Activated CD4-positive, alpha-beta memory T cell treated with anti-CD3 and anti-CD28 coated beads, Interleukin-2, amount 10 ng/mL, durations not matched to agents 7 days and 5 days (primary cell): Measurements from ENCODE around the gene IFITM2. TPM values are rescaled to one million over a fixed set of nuclear protein-coding genes. Genes with fewer than 3 reads are reported as not detected.
"Not testable (repeated sequence)": the region's sequence is repeated elsewhere in the genome, so short reads cannot be mapped to it uniquely, and the experiment has no call there.

Source experiments
- CTCF ChIA-PET: fragments of 350-600 bp; sonication (Branson Sonifier 250); formaldehyde crosslinking; loops from one replicate; lab custom pipeline; 2021; ENCODE audit warnings: antibody characterized with exemption, inconsistent platforms; lab: Charles Lee
- POLR2A ChIA-PET: fragments of 350-600 bp; sonication (Branson Sonifier 250); formaldehyde crosslinking; loops from one replicate; lab custom pipeline; 2021; ENCODE audit warnings: antibody characterized with exemption; lab: Charles Lee
- DNase-seq: peaks from one replicate; pipeline ENCODE4 v3.0.0-alpha.2; 2020
- H3K27ac Mint-ChIP-seq: one replicate; pipeline ENCODE4 v1.8.0; 2021; ENCODE audit warnings: mild to moderate bottlenecking, mixed read lengths
- H3K27me3 Mint-ChIP-seq: one replicate; pipeline ENCODE4 v1.8.0; 2021; ENCODE audit warnings: mixed read lengths
- H3K36me3 Mint-ChIP-seq: one replicate; pipeline ENCODE4 v1.8.0; 2021; ENCODE audit warnings: low read depth, mixed read lengths
- H3K4me1 Mint-ChIP-seq: one replicate; pipeline ENCODE4 v1.8.0; 2021; ENCODE audit warnings: mixed read lengths
- H3K4me3 Mint-ChIP-seq: one replicate; pipeline ENCODE4 v1.8.0; 2021; ENCODE audit warnings: mild to moderate bottlenecking, mixed read lengths
- H3K9me3 Mint-ChIP-seq: one replicate; pipeline ENCODE4 v1.8.0; 2021; ENCODE audit warnings: mixed read lengths
- total RNA-seq, 2 experiments: library from RNA; stranded (reverse); gene quantifications; one replicate each; pipeline ENCODE4 v1.2.3, GENCODE V29; 2021

The IFITM2 gene
- total RNA-seq, 2 experiments from 2014 or later: 1,637 to 1,643 TPM

DNA sequence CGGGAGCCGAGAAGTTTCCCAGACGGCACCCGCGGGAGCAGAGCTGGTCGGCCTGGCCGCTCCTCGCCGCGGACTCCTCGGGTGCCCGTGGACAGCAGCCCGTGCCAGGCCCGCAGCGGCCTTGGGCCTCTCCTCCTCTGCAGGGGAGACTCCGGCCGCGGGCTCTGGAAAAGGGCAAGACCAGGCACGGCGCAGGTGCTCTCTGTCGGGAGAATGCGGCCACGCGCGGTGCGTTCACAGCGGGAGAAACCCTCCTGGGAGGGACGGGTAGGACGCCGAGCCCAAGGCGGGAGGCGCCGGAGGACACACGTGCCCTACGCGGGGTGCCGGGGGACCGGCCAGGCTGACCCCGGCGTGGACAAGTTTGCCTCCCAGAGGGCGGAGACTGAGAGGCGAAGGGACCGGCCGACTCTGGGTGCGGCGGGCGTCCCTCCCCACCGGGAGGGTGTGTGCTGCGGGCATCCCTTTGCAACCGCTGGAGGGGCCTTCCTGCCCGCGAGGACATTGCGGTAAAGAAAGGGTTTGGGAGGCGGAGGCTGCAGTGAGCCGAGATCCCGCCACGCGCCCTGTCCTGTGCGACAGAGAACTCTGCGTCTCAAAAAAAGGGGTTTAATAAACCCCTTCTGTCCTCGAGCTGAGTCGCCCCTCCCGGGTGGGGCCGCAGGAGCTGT is 8.6 kb downstream of the IFITM2 start:
- Mint-ChIP-seq H3K4me1 (peaks cover 45% of the 10 kb centered on the region), H3K9me3 (no peaks in the 10 kb centered on the region), H3K4me3 (peak overlapping the region; percentile 88), H3K36me3 (peaks cover 57% of the 10 kb centered on the region), H3K27me3 (peaks cover 4% of the 10 kb centered on the region), H3K27ac (peak overlapping the region; percentile 92)
- ChIA-PET POLR2A (interaction anchor here (0.9 to 7.2 kb wide), 30 partner anchors 8 to 220 kb away, joined by 3 to 85 read pairs (median 6); partner anchors contain the start of genes BET1L, HRAS, IFITM2 and IFITM5), CTCF (interaction anchor here (1.1 to 3.2 kb wide), 12 partner anchors 9 to 133 kb away, joined by 3 to 30 read pairs (median 6); partner anchors contain the start of genes BET1L, IFITM2 and PTDSS2)
- peak; percentile 70 for DNase-seq

DNA sequence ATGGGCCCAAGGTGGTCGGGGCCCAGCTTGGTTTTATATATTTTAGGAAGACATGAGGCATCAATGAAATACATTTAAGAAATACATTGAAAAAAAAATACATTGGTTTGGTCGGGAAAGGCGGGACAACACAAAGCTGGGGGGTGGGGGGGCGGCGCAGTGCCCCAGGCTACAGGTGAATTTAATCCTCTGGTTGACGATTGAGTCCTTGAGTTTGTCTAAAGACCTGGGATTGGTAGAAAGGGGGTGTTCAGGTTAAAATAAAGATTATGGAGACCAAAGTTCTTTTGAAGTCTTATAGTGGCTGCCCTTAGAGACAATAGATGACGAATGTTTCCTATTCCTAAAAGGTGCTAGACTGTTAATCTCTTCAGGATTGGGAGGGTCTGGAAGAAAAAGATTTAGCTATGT is 9.3 kb downstream of the IFITM2 start:
- ChIA-PET POLR2A (interaction anchor here (0.6 to 7.2 kb wide), 27 partner anchors 8 to 219 kb away, joined by 3 to 85 read pairs (median 6); partner anchors contain the start of genes BET1L, HRAS, IFITM2 and IFITM5), CTCF (interaction anchor here (0.7 to 3.2 kb wide), 17 partner anchors 8 to 202 kb away, joined by 3 to 30 read pairs (median 5); partner anchors contain the start of genes BET1L, IFITM2, PTDSS2 and SIGIRR)
- peak overlapping the region; percentile 88 for H3K4me3 Mint-ChIP-seq
- DNase-seq: no peak
- peaks cover 57% of the 10 kb centered on the region for H3K36me3 Mint-ChIP-seq
- H3K27me3 Mint-ChIP-seq: peaks cover 4% of the 10 kb centered on the region
- H3K27ac Mint-ChIP-seq: peak overlapping the region; percentile 92
- H3K9me3 Mint-ChIP-seq: no peaks in the 10 kb centered on the region
- peaks cover 44% of the 10 kb centered on the region for H3K4me1 Mint-ChIP-seq

GRCh38 chr11:317668-318404 is 10.2 kb downstream of the IFITM2 start:
- Mint-ChIP-seq H3K27ac (peak overlapping the region; percentile 92), H3K4me1 (peaks cover 36% of the 10 kb centered on the region), H3K36me3 (peaks cover 57% of the 10 kb centered on the region), H3K4me3 (peak overlapping the region; percentile 88)
- not testable (repeated sequence) for DNase-seq, H3K9me3 Mint-ChIP-seq, H3K27me3 Mint-ChIP-seq
- ChIA-PET CTCF (interaction anchor here (0.7 to 3.2 kb wide), 16 partner anchors 9 to 201 kb away, joined by 3 to 30 read pairs (median 6); partner anchors contain the start of genes BET1L, IFITM2, PTDSS2 and SIGIRR), POLR2A (interaction anchor here (0.8 to 7.2 kb wide), 19 partner anchors 9 to 218 kb away, joined by 3 to 85 read pairs (median 7); partner anchors contain the start of genes BET1L, HRAS, IFITM2 and NLRP6)

- Mint-ChIP-seq H3K4me1 (peaks cover 31% of the 10 kb centered on the region), H3K36me3 (peaks cover 51% of the 10 kb centered on the region), H3K4me3 (peak overlapping the region; percentile 68)
- not testable (repeated sequence) for H3K27ac Mint-ChIP-seq, H3K27me3 Mint-ChIP-seq, DNase-seq, H3K9me3 Mint-ChIP-seq
- POLR2A ChIA-PET: interaction anchor here (1.3 to 7.2 kb wide), 7 partner anchors 9 to 188 kb away, joined by 6 to 85 read pairs (median 9); partner anchors contain the start of genes BET1L, PTDSS2, RIC8A and RNH1
- CTCF ChIA-PET: interaction anchor here (1.3 to 3.2 kb wide), 6 partner anchors 9 to 45 kb away, joined by 4 to 30 read pairs (median 8); partner anchors contain the start of gene IFITM2
Observed at GRCh38 chr11:318405-319120, 10.9 kb downstream of the IFITM2 start.

DNA sequence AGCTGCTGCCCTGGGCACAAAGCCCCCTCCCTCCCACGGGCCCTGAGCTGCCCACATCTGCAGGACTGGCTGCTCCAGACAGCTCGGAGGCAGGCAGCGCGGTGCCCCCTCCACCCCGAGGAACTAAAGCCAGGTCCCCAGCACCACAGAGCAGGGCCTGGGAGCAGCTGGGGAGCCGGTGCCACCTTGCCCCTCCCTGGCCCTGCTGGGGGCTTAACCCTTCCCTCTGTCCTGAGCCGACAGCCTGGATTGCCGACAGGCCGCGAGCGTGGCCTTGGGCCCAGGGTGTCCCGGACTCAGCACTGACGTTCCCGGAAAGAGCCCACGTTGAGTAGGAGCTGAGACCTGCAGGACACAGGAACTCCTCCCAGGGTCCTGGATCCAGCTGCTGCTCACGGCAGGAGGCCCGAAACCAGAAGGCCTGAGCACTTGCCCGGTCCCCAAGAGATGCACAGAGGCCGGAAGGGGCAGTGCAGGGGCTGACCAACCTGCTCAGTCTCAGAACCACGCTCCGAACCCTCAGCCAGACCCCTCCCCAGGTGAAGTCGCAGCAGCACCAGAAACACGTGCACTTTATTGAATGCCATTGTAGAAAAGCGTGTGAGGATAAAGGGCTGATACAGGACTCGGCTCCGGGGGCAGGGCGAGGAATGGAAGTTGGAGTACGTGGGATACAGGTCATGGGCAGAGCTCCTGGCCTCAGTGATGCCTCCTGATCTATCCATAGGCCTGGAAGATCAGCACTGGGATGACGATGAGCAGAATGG is 11.7 kb downstream of the IFITM2 start:
- DNase-seq, H3K9me3 Mint-ChIP-seq, CTCF ChIA-PET, H3K27me3 Mint-ChIP-seq: not testable (repeated sequence)
- POLR2A ChIA-PET: interaction anchor here (1.6 to 2.3 kb wide), 2 partner anchors 10 to 36 kb away, joined by 6 to 9 read pairs; no protein-coding TSS in a partner anchor
- Mint-ChIP-seq H3K36me3 (peaks cover 44% of the 10 kb centered on the region), H3K4me1 (peaks cover 28% of the 10 kb centered on the region), H3K27ac (peak overlapping the region; percentile 44), H3K4me3 (peak overlapping the region; percentile 68)

DNA sequence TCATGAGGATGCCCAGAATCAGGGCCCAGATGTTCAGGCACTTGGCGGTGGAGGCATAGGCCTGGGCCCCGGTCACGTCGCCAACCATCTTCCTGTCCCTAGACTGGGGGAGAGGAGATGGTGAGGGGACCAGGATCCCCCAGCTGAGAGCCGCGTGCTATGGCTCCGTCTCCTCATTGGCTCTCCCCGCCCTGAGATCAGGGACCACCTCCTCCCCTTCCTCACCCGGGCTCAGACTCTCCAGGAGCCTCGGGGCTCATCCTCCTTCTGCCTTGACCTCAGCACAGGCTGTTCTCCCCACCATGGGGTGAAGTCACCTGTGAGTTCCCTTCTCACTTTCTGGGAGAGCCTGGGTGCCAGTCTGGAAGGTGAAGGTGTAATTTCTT is 12.3 kb downstream of the IFITM2 start:
- Mint-ChIP-seq H3K4me1 (peaks cover 31% of the 10 kb centered on the region), H3K27ac (peak overlapping the region; percentile 66), H3K36me3 (peaks cover 38% of the 10 kb centered on the region), H3K4me3 (peak overlapping the region; percentile 57)
- CTCF ChIA-PET, H3K9me3 Mint-ChIP-seq, DNase-seq, H3K27me3 Mint-ChIP-seq: not testable (repeated sequence)
- POLR2A ChIA-PET: interaction anchor here (1.6 to 2.3 kb wide), 2 partner anchors 10 to 36 kb away, joined by 6 to 9 read pairs; no protein-coding TSS in a partner anchor

DNA sequence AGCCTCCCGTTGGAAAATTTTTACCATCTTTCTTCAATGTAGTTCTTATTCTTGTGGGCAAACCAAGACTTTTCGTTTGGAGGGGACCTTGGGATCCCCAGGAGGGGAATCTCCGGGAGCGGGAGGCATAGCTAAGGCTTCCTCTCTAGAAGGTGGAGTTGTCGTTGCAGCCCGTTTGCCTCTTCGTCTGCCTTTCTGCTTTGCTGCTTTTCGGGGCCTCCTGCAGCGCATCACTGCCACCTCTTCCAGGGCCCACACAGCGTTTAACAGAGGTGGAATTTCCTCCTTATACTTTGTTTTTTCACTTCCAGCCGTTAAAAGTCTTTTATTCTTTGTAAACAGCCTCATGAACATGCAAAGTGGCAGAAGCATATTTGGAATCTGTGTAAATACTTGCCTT is 16.5 kb downstream of the IFITM2 start:
- Mint-ChIP-seq H3K4me3 (no peak overlapping the region), H3K4me1 (peaks cover 49% of the 10 kb centered on the region), H3K27ac (no peak overlapping the region), H3K27me3 (peaks cover 4% of the 10 kb centered on the region), H3K36me3 (peaks cover 10% of the 10 kb centered on the region), H3K9me3 (no peaks in the 10 kb centered on the region)
- DNase-seq: no peak
- POLR2A ChIA-PET: interaction anchor here (0.9 to 1.5 kb wide), 2 partner anchors 12 to 31 kb away, joined by 3 to 7 read pairs; no protein-coding TSS in a partner anchor
- CTCF ChIA-PET: no interaction called here

- not testable (repeated sequence) for H3K4me3 Mint-ChIP-seq, H3K9me3 Mint-ChIP-seq, H3K27me3 Mint-ChIP-seq, H3K36me3 Mint-ChIP-seq, DNase-seq, H3K27ac Mint-ChIP-seq
- ChIA-PET POLR2A (interaction anchor here (0.9 to 1.5 kb wide), 2 partner anchors 12 to 31 kb away, joined by 3 to 7 read pairs; no protein-coding TSS in a partner anchor), CTCF (interaction anchor here (1.9 kb wide), 1 partner anchor 12 kb away, joined by 5 read pairs; no protein-coding TSS in a partner anchor)
- H3K4me1 Mint-ChIP-seq: peaks cover 52% of the 10 kb centered on the region
Observed at GRCh38 chr11:324593-325517, 17.2 kb downstream of the IFITM2 start.

GRCh38 chr11:325796-326591 is 18.4 kb downstream of the IFITM2 start:
- no peak for DNase-seq
- Mint-ChIP-seq H3K9me3 (no peaks in the 10 kb centered on the region), H3K4me3 (no peak overlapping the region), H3K36me3 (no peaks in the 10 kb centered on the region), H3K27ac (peak overlapping the region; percentile 75), H3K4me1 (peaks cover 54% of the 10 kb centered on the region), H3K27me3 (no peaks in the 10 kb centered on the region)
- POLR2A ChIA-PET: interaction anchor here (1.0 to 1.9 kb wide), 4 partner anchors 12 to 89 kb away, joined by 4 to 20 read pairs (median 8); partner anchors contain the start of gene IFITM1
- CTCF ChIA-PET: interaction anchor here (1.5 to 1.9 kb wide), 2 partner anchors 13 to 75 kb away, joined by 5 read pairs; no protein-coding TSS in a partner anchor

DNA sequence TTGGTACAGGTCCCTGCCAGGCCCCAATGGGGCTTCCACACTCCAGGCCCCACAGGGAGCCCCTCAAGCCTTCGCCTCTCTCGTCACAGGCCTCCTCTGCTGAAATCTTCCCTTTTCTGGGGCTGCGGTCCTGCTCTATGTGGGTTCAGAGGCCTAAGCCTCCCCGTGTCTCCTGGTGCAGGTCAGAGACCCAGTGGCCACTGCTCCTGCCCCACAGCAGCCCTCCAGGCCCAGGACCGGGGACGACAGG is 18.9 kb downstream of the IFITM2 start:
- peaks cover 59% of the 10 kb centered on the region for H3K4me1 Mint-ChIP-seq
- DNase-seq: no peak

More for the DNA sequence above, 18.9 kb downstream of the IFITM2 start:
- H3K27ac Mint-ChIP-seq: peak overlapping the region; percentile 75
- ChIA-PET POLR2A (interaction anchor here (1.0 to 1.9 kb wide), 5 partner anchors 13 to 119 kb away, joined by 4 to 20 read pairs (median 7); partner anchors contain the start of genes BET1L, IFITM1 and RIC8A), CTCF (interaction anchor here (1.5 to 1.9 kb wide), 3 partner anchors 14 to 76 kb away, joined by 5 to 6 read pairs (median 5); no protein-coding TSS in a partner anchor)
- H3K27me3 Mint-ChIP-seq: no peaks in the 10 kb centered on the region
- H3K4me3 Mint-ChIP-seq: peak overlapping the region; percentile 22
- H3K36me3 Mint-ChIP-seq: no peaks in the 10 kb centered on the region
- no peaks in the 10 kb centered on the region for H3K9me3 Mint-ChIP-seq
